GM04504 (cell line): ENCODE measurements around the gene PDE12.
"Not testable (repeated sequence)": the region's sequence is repeated elsewhere in the genome, so short reads cannot be mapped to it uniquely, and the experiment has no call there.

Experiments used
- DNase-seq: peaks from one replicate; pipeline ENCODE4 v3.0.0-alpha.2; 2012; ENCODE audit warnings: low read depth

The PDE12 gene

DNA sequence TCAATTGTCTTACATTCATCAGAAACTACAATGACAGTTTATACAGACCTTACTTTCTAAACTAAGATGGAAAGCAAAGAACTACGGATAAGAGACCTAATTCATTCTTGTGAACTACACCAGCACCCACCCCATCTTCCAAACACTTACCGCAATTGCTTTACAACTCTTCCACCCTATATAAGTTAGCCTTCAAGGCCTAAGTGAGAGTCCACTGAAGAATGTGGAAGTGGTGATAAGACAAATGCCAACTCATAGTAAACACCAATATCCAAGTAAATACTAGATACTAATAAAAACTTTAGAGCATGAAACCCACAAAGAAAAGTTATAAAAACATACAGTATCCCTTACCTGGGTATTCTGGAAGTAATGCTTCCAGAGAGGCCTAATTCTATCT lies 27.5 kb downstream of the PDE12 start:
- DNase-seq: no peak

DNA sequence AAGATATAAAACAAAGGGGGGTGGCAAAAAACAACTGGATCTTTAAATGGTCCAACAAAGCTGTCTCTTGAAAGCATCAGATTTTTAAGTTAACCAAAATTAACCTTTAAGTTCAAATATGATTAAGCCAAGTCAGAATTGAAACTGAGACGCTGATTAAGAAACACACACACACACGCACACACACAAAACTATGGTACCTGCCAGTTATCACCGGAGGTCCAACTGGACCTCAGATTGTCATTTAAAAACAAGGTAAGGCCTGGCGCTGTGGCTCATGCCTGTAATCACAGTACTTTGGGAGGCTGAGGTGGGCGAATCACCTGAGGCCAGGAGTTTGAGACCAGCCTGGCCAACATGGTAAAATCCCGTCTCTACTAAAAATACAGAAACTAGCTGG lies 30.7 kb downstream of the PDE12 start:
- DNase-seq: no peak

DNA sequence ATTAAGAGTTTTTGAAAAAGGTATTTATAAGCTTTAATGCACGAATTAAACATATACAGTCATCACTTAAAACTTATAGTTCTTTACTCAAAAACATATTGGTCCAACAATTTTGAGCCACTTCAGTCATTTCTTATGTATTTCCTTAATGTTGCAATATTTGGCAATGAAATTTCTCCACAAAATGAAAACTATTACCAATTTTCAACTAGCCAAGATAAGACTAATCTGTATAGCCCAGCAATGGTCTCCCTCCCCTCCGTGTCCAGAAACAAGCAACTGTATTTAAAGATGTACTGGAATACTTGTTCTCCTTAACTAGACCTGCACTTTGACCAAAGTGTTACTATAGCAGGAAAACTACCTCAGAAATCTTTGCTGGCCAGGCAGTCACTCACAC lies 31.8 kb downstream of the PDE12 start:
- no peak for DNase-seq

DNA sequence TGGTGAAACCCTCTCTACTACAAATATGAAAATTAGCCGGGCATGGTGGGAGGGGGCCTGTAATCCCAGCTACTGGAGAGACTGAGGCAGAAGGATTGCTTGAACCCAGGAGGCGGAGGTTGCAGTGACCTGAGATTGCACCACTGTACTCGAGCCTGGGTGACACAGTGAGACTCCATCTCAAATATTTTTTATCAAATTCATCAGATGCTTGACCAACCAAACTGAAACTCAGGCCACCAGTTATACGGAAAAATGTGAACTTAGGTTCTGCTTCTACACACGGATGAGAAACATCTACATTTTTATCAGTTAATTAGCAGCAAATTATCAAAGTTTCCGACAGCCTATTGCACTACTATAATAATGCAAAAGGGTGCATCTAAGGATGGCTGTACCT lies 36.2 kb downstream of the PDE12 start:
- DNase-seq: no peak

DNA sequence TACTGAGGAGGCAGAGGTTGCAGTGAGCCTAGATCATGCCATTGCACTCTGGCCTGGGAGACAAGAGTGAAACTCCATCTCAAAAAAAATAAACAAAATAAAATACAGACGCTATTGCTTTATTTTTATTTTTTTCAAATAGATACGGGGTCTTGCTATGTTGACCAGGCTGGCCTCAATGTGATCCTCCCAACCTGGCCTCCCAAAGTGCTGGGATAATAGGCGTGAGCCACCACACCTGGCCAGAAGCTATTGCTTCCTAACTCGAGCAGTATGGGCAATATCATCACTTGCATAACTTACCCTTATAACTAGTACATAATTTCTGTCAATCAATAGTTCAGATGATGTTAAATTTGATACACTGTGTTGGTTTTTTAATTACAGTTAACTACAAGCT lies 38.1 kb downstream of the PDE12 start:
- DNase-seq: no peak

DNA sequence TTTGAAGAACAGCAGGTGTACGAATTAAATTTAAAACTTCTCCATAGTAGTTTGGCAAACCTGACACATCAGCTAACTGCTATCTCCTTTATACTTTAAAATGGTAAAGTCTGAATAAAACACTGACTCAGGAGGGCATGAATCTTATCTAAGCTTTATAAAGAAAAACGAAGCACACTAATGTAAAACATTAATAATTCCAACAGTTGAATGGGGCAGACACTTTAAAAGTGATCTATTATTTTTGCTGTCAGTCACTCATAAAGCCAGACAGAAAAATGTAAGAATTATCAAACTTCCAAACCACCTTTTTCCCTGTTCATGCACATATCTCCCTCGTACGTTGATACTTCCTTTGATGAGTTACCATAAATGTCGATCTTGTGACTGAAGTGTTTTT lies 38.5 kb downstream of the PDE12 start:
- DNase-seq: no peak

DNA sequence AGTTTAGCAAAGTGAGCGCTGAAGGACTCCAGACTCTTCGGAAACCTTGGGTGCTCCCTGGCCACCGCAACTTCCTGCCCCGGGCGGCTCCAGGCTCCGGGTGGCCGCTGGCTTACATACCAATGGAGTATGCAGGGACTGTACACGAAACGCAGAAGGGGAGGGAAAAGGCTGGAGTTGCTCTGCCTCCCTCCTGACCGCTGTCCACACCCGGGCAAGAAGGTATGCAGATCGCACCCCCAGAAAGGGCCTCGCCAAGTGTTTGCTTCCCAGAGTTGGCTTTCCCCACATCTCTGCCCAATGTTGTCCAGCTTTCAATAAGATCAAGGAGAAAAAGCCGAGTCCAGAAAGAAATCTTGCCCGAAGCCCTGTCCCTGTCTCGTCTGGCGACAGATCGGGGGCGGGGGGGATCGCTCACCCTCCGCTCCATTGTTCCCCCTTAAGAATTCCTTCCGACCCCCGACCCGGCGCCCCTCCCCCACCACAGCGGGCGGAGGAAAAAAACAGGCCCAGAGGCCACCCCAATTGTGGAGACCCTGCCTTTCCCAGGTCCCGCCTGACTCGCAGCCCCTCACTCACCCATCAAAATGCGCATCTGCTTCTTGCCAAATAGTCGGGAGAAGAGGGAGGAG lies 40.5 kb downstream of the PDE12 start:
- peak; percentile 87 for DNase-seq

DNA sequence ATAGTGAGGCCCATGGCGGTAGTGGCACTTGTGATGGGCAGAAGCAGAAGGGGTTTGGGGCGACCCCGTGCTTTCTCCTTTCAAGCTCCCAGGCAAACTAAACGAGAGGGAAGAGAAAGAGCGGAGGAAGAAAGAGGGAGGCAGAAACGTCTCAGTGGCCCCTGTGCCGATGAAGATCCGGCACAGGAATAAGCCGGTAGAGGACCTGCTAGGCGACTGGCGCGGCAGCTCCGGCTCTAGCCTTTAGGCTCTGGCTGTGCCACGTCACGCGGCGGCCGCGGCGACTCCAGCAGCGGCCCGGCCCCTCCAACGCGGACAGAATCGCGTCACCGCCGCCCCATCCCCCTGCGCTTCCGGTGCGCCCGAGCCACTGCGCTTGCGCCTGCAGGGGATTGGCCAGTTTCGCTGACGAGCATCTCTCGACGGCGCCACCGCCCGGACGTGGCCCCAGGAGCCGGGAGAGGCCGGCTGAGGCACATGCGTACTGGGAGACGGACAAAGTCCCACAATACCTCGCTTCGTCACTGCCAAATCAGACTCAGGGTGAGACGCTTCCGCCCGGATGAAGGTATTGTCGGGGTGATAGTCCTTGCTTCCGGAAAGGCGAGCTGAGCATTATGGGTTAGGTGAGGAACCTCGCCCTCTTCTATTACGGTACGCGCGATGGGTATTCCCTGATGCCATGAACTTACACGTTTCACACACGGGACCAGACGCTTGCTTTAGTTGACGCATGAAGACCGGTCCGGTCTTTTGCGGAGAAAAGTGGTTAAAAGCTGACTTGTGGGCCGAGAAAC lies 41.3 kb downstream of the PDE12 start, which contains the start of gene ARF4:
Gene ARF4 (minus strand): TSS at position 218 of the 797 bp plus-strand sequence. CDS start 204 bp downstream, at position 14.
- DNase-seq: peak; percentile 99

DNA sequence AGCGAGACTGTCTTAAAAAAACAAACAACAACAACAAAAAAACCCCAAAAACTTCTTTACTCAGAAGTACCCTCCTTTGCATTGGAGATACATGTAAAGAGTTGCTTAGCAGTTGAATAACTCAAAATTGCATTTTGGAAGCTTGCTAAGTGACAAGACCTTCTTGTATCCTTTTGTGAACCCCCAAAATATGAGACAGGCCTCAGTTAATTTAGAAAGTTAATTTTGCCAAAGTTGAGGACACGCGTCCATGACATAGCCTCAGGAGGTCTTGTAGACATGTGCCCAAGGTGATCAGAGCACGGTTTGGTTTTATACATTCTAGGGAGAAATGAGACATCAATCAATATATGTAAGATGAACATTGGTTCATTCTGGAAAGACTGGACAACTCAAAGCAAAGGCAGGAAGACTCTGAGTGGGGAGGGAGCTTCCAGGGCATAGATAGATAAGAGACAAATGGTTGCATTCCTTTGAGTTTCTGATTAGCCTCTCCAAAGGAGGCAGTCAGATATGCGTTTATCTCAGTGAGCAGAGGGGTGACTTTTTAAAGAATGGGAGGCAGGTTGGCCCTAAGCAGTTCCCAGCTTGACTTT lies 42.8 kb downstream of the PDE12 start:
- no peak for DNase-seq

DNA sequence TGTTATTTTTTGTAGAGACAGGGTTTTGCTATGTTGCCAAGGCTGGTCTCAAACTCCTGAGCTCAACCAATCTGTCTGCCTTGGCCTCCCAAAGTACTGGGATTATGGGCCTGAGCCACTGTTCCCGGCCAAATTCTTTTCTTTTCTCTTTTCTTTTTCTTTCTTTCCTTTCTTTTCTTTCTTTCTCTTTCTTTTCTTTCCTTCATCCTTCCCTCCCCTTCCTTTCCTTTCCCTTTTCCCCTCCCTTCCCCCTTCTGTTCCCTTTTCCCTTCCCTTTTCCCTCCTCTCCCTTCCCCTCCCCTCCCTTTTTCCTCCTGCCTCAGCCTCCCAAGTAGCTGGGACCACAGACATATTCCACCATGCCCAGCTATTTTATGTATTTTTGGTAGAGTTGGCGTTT lies 44.1 kb downstream of the PDE12 start:
- no peak for DNase-seq

DNA sequence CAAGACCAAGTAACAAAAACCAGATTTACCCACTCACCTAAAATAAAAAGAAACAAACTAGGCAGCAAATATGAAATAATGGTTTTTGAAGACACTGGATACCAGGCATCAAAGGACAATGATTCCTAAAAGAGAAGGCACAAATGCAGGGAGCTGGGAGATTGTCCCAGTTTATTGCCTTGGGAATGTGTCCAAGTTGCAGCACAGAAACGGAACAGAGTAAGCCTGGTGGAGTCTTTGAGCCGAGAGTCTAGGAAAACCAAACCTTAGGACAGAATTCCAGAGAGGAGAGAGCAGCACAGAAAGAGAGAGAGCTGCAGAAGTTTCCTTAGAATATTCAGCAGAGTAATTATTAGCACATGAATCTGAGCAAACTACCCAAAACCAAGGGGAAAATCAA lies 48.9 kb downstream of the PDE12 start:
- no peak for DNase-seq

DNA sequence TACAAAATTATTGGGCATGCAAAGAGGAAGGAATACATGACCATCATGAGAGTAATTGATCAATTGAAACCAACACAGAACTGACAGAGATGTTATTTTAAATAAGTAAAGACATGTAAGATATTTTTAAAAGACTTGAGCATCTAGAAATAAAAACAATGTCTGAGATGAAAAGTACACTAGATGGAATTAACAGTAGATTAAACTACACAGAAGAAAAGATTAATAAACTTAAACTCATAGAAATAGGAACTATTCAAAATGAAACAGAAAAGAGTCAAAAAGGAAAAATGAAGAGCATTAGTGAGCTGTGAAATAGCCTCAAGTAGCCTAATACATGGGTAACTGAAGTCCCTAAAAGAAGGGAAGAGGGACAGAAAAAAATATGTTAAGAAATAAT lies 49.6 kb downstream of the PDE12 start:
- DNase-seq: no peak

DNA sequence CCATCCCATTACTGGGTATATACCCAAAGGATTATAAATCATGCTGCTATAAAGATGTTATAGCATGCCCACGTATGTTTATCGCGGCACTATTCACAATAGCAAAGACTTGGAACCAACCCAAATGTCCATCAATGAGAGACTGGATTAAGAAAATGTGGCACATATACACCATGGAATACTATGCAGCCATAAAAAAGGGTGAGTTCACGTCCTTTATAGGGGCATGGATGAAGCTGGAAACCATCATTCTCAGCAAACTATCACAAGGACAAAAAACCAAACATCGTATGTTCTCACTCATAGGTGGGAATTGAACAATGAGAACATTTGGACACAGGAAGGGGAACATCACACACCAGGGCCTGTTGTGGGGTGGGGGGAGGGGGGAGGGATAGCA lies 55.8 kb downstream of the PDE12 start:
- DNase-seq: not testable (repeated sequence)

DNA sequence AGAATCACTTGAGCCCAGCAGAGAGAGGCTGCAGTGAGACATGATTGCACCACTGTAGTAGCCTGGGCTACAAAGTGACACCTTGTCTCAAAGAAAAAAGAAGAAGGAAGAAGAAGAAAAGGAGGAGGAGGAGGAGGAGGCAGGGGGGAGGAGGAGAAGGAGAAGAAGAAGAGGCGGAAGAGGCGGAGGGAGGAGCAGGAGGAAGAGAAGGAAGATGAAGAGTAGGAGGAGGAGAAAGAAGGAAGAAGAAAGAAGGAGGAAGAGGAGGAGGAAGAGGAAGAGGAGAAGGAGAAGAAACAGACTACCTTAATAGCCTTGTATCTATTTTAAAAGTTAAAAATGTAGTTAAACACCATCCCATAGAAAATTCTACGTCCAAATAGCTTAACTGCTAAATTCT lies 60.2 kb downstream of the PDE12 start:
- DNase-seq: no peak
